Measurements from ENCODE around the gene GJB1.
"Not testable (repeated sequence)": the region's sequence is repeated elsewhere in the genome, so short reads cannot be mapped to it uniquely, and the experiment has no call there.

GJB1 gene

GRCh38 chrX:71253253-71254091, 30.4 kb downstream of the GJB1 start:
- in situ Hi-C loops (cut with MboI; ENCODE audit: low sequenced_read_pairs) = no loop called here

- in situ Hi-C loops (cut with MboI; ENCODE audit: low sequenced_read_pairs) = no loop called here
Measured at GRCh38 chrX:71254092-71254963, 31.3 kb downstream of the GJB1 start, which contains the start of gene ZMYM3. TSS of gene ZMYM3 (minus strand) at chrX:71254140. CDS start at chrX:71253255, 885 bp downstream.

- in situ Hi-C loops (cut with MboI; ENCODE audit: low sequenced_read_pairs) = no loop called here
Measured at GRCh38 chrX:71256051-71256450, 33.0 kb downstream of the GJB1 start.

GRCh38 chrX:71256856-71257255, 33.8 kb downstream of the GJB1 start:
- in situ Hi-C loops (cut with MboI; ENCODE audit: low sequenced_read_pairs) = no loop called here

DNA sequence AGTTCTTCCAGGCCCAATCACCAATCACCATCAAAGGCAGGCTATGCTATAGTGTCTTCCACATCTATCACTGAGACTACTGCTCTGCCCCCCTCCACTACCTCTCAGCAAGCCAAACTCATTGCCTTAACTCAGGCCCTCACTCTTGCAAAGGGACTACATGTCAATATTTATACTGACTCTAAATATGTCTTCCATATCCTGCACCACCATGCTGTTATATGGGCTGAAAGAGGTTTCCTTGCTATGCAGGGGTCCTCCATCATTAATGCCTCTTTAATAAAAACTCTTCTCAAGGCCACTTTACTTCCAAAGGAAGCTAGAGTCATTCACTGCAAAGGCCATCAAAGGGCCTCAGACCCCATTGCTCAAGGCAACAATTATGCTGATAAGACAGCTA, 45.6 kb downstream of the GJB1 start:
- in situ Hi-C loops (cut with MboI; ENCODE audit: low sequenced_read_pairs) = not testable (repeated sequence)

GRCh38 chrX:71269801-71270395, 46.9 kb downstream of the GJB1 start:
- in situ Hi-C loops (cut with MboI; ENCODE audit: low sequenced_read_pairs) = no loop called here

DNA sequence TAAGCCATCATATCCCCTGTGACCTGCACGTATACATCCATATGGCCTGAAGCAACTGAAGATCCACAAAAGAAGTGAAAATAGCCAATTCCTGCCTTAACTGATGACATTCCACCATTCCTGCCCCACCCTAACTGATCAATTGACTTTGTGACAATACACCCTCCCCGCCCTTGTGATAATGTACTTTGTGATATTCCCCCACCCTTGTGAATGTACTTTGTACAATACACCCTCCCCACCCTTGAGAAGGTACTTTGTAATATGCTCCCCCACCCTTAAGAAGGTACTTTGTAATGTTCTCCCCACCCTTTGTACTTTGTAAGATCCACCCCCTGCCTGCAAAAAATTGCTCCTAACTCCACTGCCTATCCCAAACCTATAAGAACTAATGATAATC, 49.3 kb downstream of the GJB1 start:
- in situ Hi-C loops (cut with MboI; ENCODE audit: low sequenced_read_pairs) = not testable (repeated sequence)
